NCI-H526 (cell line): ENCODE measurements around the gene NCL.
"Not testable (repeated sequence)": the region's sequence is repeated elsewhere in the genome, so short reads cannot be mapped to it uniquely, and the experiment has no call there.

Source experiments
- DNase-seq, 2 experiments: peaks; one replicate each; lab custom pipeline; 2025; lab: John Stamatoyannopoulos, UW

NCL gene

GRCh38 chr2:231430437-231430836 is 33.8 kb downstream of the NCL start:
- DNase-seq: not testable (repeated sequence)

DNA sequence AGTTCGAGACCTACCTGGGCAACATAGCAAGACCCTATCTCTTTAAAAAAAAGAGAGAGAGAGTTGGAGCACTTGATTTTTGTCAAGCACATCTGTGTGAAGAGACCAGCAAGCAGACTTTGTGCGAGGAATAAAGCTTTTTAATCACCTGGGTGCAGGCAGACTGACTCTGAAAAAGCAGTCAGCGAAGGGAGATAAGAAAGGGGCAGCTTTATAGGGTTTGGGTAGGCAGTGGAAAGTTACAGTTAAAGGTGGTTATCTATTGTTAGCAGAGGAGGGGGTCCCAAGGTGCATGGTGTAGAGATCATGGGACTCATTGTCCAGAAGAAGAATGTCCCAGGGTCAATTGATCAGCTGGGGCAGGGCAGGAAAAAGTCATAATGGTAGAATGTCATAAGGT is 34.4 kb downstream of the NCL start:
- no peak for DNase-seq

- DNase-seq: peak; percentile 24 to 35
Measured at GRCh38 chr2:231429152-231429551, 35.1 kb downstream of the NCL start.

DNA sequence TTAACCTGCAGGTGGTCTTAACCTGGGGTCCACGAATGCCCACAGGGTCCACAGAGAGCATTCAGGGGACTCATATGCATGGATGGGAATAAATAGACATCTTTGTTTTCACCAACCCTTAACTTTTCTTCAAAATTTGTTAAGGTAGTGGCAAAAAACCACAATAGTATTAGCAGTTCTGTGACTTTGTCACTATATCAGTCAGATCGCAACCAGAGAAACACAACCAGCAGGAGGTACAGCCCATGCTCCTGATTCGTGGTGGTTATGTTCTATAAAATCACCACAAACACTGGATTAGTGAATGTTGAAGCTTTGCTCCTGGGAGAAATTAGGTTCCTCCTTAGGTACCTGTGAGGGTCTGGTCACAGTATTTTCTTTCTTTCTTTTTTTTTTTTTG is 37.2 kb downstream of the NCL start:
- no peak for DNase-seq

DNA sequence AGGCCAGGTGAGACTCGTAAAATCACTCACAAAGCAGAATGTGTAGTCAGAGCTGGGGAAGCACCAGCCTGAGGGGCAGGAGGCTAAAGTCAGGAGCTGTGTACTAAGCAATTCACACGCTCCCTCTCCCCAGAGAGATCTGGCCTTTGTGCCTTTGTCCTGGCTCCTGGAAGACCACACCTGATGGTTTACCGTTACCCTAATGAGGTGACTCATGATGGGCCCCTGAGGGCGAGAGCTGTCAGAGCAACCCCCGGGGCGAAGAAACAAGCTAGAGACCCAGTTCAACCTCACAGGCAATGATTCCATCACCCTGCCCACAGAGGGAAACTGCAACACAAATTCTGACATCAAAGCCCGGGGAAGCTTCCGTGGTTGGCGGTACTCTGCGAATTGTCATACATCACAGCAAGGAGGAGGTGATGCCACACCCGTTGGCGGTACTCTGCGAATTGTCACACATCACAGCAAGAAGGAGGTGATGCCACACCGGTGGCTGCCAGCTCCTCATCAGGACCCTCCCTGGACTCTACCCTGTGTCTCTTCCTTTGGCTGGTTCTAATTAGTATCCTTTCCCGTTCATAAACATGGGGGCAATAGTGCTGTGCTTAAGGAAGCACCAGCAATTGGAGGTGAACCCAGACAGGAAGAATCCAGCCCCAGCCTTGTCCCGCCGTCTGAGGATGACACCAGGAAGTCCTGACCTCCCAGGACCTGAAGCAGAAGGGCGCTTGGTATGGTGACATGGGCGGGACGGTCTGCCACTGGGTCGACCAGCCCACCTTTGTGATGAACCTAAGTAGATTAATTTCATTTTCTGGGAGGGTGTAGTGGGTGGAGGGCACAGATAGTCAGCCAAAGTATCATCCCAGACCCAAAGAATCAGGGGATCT is 38.2 kb downstream of the NCL start:
- DNase-seq: no peak

GRCh38 chr2:231425291-231425810 is 38.9 kb downstream of the NCL start:
- DNase-seq: no peak

- DNase-seq: no peak
Measured at GRCh38 chr2:231423176-231423575, 41.1 kb downstream of the NCL start.

- DNase-seq: no peak
Measured at GRCh38 chr2:231422056-231422455, 42.2 kb downstream of the NCL start.

GRCh38 chr2:231421051-231421580 is 43.2 kb downstream of the NCL start:
- no peak for DNase-seq

- DNase-seq: no peak
Measured at GRCh38 chr2:231418820-231419640, 45.3 kb downstream of the NCL start.

DNA sequence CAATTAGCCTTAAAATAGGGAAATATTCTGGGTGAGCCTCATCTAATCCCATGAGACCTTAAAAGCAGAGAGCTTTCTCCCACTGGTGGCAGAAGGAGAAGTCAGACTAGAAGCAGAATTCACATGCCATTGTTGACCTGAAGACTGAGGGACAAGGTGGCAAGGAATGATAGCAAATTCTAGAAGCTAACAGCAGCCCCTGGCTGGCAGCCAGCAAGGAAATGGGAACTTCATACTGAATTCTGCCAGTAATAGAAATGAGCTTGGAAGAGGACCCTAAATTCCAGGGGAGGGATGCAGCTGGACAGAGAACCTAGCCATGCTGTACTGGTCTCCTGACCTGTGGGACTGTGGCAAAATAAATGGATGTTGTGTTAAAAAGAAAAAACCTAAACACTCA is 49.3 kb downstream of the NCL start:
- no peak for DNase-seq

DNA sequence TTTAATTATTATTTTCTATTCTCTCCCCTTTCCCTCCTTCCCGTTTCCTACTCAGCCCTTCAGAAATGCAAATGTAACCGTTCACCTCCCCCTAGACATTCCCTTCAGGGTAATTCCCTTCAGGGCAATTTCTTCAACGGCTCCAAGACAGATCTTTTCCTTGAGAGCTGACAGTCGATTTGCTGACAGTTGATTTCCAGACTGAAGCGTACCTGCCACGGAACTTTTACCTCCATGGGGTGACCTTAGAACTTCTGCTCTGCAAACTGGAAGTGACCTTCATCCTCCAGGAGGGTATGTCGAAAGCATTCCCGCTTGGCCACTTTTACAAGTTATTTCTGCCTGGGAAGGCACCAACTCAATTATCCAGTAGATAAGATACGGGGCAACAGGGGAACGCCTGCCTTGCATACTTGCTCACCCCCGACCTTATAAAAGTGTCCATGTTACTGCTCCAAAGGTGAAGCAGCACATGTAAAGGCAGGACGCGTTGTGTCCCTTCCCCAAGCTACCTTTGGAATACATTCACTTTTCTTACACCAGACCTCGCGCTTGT is 50.3 kb downstream of the NCL start:
- DNase-seq: no peak

DNA sequence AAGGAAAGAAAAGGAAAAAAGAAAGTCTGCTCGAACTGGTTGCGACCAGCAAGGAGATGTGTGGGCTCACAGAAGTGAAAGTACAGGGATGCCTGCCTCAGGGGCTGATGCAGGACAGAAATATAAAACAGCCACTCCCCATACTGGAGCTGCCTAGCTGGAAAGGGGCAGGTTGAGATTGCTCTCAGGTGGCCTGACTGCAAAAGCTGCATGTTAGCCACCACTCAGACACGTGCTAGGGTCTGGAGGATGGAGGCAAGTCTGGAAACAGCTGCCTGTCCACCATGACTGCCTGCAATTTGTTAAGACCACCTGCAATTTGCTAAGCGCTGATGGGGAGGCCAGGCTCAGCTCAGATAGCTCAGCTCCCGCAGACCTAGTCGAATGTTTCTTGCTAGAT is 50.8 kb downstream of the NCL start:
- no peak for DNase-seq

GRCh38 chr2:231412618-231412963 is 51.7 kb downstream of the NCL start:
- no peak for DNase-seq

GRCh38 chr2:231411831-231412617 is 52.3 kb downstream of the NCL start:
- DNase-seq: peak; percentile 70 to 95

DNA sequence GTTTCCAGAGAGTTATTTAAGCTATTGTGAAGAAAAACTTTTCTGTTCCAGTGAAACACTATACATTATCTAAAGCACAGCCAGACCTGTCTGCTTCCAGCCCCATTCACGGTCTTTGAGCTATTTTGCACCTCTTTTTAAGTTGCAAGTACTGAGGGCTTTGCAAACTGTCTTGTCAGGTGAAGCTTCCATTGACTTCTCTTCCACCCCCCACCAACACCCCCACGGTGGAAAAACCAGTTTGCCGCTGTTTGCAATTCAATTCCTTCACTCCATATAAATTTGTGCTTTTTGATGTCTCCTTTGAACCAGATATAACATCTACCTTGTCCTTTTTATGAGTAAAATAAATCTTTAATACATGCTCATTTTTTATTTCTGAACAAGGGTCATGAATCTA is 53.0 kb downstream of the NCL start:
- DNase-seq: no peak

DNA sequence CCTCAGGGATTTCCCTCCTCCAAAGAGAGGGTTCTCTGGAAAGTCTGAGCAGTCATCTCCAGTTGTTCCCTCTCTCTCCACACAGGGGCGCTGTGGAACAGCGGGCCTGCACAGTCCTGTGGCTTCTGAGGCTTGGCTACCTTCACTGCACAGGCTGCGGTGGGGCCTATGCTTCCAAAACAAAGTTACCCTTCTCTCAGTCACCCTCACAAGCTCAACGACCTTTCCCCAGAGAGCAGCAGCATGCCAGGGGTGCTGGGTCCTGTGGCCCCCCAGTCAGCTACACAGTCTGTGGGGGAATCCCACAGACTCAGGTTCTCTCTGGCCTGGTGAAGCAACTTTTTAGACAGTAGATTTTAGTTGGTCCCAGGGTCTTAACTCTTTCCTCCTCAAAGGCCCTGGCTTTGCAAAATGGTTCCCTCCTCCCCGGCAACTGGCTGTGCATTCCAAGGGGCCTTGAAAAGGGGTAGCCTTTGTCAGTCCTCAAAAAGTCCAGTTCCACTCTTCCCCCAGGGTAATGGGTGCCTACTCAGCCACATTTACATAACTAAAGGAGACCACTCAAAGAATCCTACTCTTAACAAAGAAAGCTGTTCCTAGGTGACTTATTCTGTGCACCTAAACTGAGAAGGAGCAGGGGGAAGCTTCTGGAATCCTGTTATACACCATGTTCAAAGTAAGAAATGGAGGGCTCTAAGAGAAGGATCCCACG is 53.8 kb downstream of the NCL start:
- DNase-seq: no peak

- no peak for DNase-seq
Measured at GRCh38 chr2:231409776-231410175, 54.5 kb downstream of the NCL start.

DNA sequence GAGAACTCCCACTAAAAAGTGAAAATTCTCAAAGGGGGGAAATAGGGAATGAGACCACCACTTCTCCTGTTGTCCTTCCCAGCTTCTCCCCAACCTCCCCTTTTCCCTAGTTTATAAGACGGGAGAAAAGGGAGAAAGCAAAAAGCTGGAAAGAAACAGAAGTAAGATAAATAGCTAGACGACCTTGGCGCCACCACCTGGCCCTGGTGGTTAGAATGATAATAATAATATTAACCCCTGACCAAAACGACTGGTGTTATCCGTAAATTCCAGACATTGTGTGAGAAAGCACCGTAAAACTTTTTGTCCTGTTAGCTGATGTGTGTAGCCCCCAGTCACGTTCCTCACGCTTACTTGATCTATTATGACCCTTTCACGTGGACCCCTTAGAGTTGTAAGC is 56.0 kb downstream of the NCL start:
- DNase-seq: not testable (repeated sequence)

- not testable (repeated sequence) for DNase-seq
Measured at GRCh38 chr2:231407686-231408085, 56.6 kb downstream of the NCL start.
